ENCODE results near the gene LAMA3. TPM values are rescaled to one million over a fixed set of nuclear protein-coding genes. Genes with fewer than 3 reads are reported as not detected.

Gene LAMA3
- total RNA-seq, 1 donor, result 8.3 TPM

GRCh38 chr18:23935804-23936203 is 246.6 kb downstream of the LAMA3 start:
- Histone ChIP-seq H2AFZ (ENCODE audit: low read length) (no peak overlapping the region), H3K4me3 (ENCODE audit: insufficient read depth, low read length) (no peak overlapping the region), H4K20me1 (ENCODE audit: insufficient read depth, low read length) (no peaks in the 10 kb centered on the region), H3K27me3 (ENCODE audit: insufficient read depth, low read length) (no peaks in the 10 kb centered on the region), H3K9me3 (ENCODE audit: low read depth, low read length) (no peaks in the 10 kb centered on the region), H3K36me3 (ENCODE audit: insufficient read depth, low read length) (no peaks in the 10 kb centered on the region), H3K4me2 (ENCODE audit: insufficient read depth, low read length) (no peak overlapping the region), H3K79me2 (ENCODE audit: insufficient read depth, low read length) (no peaks in the 10 kb centered on the region), H3K4me1 (ENCODE audit: insufficient read depth, low read length) (peaks cover 19% of the 10 kb centered on the region), H3K27ac (ENCODE audit: low read depth, low read length) (no peak overlapping the region)
- TF ChIP-seq CTCF (IDR thresholded peaks at IDR 0.05; ENCODE audit: extremely low read depth, low read depth, low read length), result no peak
- no peak for DNase-seq (ENCODE audit: insufficient read length, low spot score, missing footprints)

- Histone ChIP-seq H3K4me1 (ENCODE audit: insufficient read depth, low read length) (peaks cover 19% of the 10 kb centered on the region), H4K20me1 (ENCODE audit: insufficient read depth, low read length) (no peaks in the 10 kb centered on the region), H3K9me3 (ENCODE audit: low read depth, low read length) (no peaks in the 10 kb centered on the region), H3K4me3 (ENCODE audit: insufficient read depth, low read length) (no peak overlapping the region), H3K36me3 (ENCODE audit: insufficient read depth, low read length) (no peaks in the 10 kb centered on the region), H3K79me2 (ENCODE audit: insufficient read depth, low read length) (no peaks in the 10 kb centered on the region), H3K27me3 (ENCODE audit: insufficient read depth, low read length) (no peaks in the 10 kb centered on the region), H2AFZ (ENCODE audit: low read length) (no peak overlapping the region), H3K4me2 (ENCODE audit: insufficient read depth, low read length) (no peak overlapping the region), H3K27ac (ENCODE audit: low read depth, low read length) (no peak overlapping the region)
- no peak for TF ChIP-seq CTCF (IDR thresholded peaks at IDR 0.05; ENCODE audit: extremely low read depth, low read depth, low read length)
- DNase-seq (ENCODE audit: insufficient read length, low spot score, missing footprints), result no peak
Measured at GRCh38 chr18:23936381-23936958, 247.2 kb downstream of the LAMA3 start.

- peaks cover 12% of the 10 kb centered on the region for H3K4me1 ChIP-seq (ENCODE audit: insufficient read depth, low read length)
- no peaks in the 10 kb centered on the region for H4K20me1 ChIP-seq (ENCODE audit: insufficient read depth, low read length)
- no peak overlapping the region for H3K4me2 ChIP-seq (ENCODE audit: insufficient read depth, low read length)
- H3K9me3 ChIP-seq (ENCODE audit: low read depth, low read length), result no peaks in the 10 kb centered on the region
- H3K79me2 ChIP-seq (ENCODE audit: insufficient read depth, low read length), result no peaks in the 10 kb centered on the region
- H3K4me3 ChIP-seq (ENCODE audit: insufficient read depth, low read length), result no peak overlapping the region
- DNase-seq (ENCODE audit: insufficient read length, low spot score, missing footprints), result no peak
- H2AFZ ChIP-seq (ENCODE audit: low read length), result no peak overlapping the region
- no peaks in the 10 kb centered on the region for H3K36me3 ChIP-seq (ENCODE audit: insufficient read depth, low read length)
- no peak for TF ChIP-seq CTCF (IDR thresholded peaks at IDR 0.05; ENCODE audit: extremely low read depth, low read depth, low read length)
- no peak overlapping the region for H3K27ac ChIP-seq (ENCODE audit: low read depth, low read length)
- H3K27me3 ChIP-seq (ENCODE audit: insufficient read depth, low read length), result no peaks in the 10 kb centered on the region
Measured at GRCh38 chr18:23938043-23938756, 248.9 kb downstream of the LAMA3 start.

- Histone ChIP-seq H3K4me2 (ENCODE audit: insufficient read depth, low read length) (no peak overlapping the region), H3K79me2 (ENCODE audit: insufficient read depth, low read length) (no peaks in the 10 kb centered on the region), H3K4me1 (ENCODE audit: insufficient read depth, low read length) (peaks cover 4% of the 10 kb centered on the region), H3K27me3 (ENCODE audit: insufficient read depth, low read length) (no peaks in the 10 kb centered on the region), H3K36me3 (ENCODE audit: insufficient read depth, low read length) (no peaks in the 10 kb centered on the region), H3K9me3 (ENCODE audit: low read depth, low read length) (no peaks in the 10 kb centered on the region), H3K4me3 (ENCODE audit: insufficient read depth, low read length) (no peak overlapping the region), H2AFZ (ENCODE audit: low read length) (no peak overlapping the region), H3K27ac (ENCODE audit: low read depth, low read length) (no peak overlapping the region), H4K20me1 (ENCODE audit: insufficient read depth, low read length) (no peaks in the 10 kb centered on the region)
- no peak for TF ChIP-seq CTCF (IDR thresholded peaks at IDR 0.05; ENCODE audit: extremely low read depth, low read depth, low read length)
- no peak for DNase-seq (ENCODE audit: insufficient read length, low spot score, missing footprints)
Measured at GRCh38 chr18:23938901-23939341, 249.7 kb downstream of the LAMA3 start.
